SK-N-SH (cell line): ENCODE results near the gene ERC2.

ENCODE experiments used
- CHD2 ChIP-seq: fragments of 150-350 bp; IDR thresholded peaks from 2 replicates; pipeline ENCODE4 v1.6.1; 2018; ENCODE audit warnings: low read length; ENCODE audit not compliant: partially characterized antibody
- EP300 ChIP-seq, 2 experiments: IDR thresholded peaks; 2 replicates each; pipeline versions ENCODE4 v1.4.0 to v1.6.1; 2012; ENCODE audit warnings: borderline replicate concordance in 1 of 2, low read depth in 1 of 2, low read length in 1 of 2
- EZH2phosphoT487 ChIP-seq: fragments of 200-600 bp; sonication (generic); IDR thresholded peaks from 2 replicates; pipeline ENCODE4 v1.6.1; 2017; ENCODE audit warnings: low read depth, mixed run types, mild to moderate bottlenecking, antibody characterized with exemption, moderate library complexity, borderline replicate concordance
- FOXJ3 ChIP-seq: sonication (generic); formaldehyde crosslinking; IDR thresholded peaks from 2 replicates; pipeline ENCODE4 v1.5.1; 2020; ENCODE audit warnings: mild to moderate bottlenecking, missing genetic modification reagents
- GABPA ChIP-seq: IDR thresholded peaks from 2 replicates; pipeline ENCODE4 v1.4.0; 2012; ENCODE audit warnings: low read depth, mild to moderate bottlenecking
- JUND ChIP-seq: IDR thresholded peaks from 2 replicates; pipeline ENCODE4 v1.4.0; 2012
- MEF2A ChIP-seq: IDR thresholded peaks from 2 replicates; pipeline ENCODE4 v1.4.0; 2012; ENCODE audit warnings: low read depth, borderline replicate concordance
- POLR2AphosphoS5 ChIP-seq: IDR thresholded peaks from 2 replicates; pipeline ENCODE4 v1.6.1; 2012; ENCODE audit warnings: low read depth, low read length
- RCOR1 ChIP-seq: fragments of 150-350 bp; IDR thresholded peaks from 2 replicates; pipeline ENCODE4 v1.6.1; 2017; ENCODE audit warnings: antibody characterized with exemption, low read length
- RFX5 ChIP-seq: IDR thresholded peaks from 2 replicates; pipeline ENCODE4 v1.6.1; 2012; ENCODE audit warnings: mild to moderate bottlenecking, improper control_type of control experiment, low read length
- TAF1 ChIP-seq: IDR thresholded peaks from 2 replicates; pipeline ENCODE4 v1.6.1; 2012; ENCODE audit warnings: low read depth, mild to moderate bottlenecking, low read length, moderate library complexity, borderline replicate concordance
- TF ChIP-seq, protein P1 (sequence below): fragments of 200-600 bp; sonication (generic); IDR thresholded peaks from 2 replicates; pipeline ENCODE4 v1.6.1; 2017; ENCODE audit warnings: antibody characterized with exemption, mild to moderate bottlenecking, moderate library complexity
- TF ChIP-seq, protein P2 (sequence below): IDR thresholded peaks from 2 replicates; pipeline ENCODE4 v1.6.1; 2012; ENCODE audit warnings: mild to moderate bottlenecking, low read depth, low read length, moderate library complexity

DNA sequence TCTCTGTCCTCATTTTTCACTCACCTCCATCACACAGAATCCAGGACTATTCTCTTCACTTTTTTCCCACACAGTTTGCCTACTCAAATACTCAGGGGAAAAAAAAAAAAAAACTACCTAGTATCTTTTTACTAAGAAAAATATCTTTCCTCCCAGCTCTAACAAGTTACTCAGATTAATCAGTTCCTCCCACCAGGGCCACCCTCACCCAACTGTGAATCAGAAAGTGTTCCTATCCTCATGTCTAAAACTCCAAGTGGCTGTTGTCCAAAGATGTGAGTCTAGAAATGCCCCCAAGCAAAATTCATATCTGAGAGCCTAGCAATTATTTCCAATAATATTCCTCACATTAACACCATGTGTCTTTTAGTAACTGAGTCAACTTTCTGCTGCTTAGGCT is 268.0 kb downstream of the ERC2 start:
- TF ChIP-seq, protein P1, sequence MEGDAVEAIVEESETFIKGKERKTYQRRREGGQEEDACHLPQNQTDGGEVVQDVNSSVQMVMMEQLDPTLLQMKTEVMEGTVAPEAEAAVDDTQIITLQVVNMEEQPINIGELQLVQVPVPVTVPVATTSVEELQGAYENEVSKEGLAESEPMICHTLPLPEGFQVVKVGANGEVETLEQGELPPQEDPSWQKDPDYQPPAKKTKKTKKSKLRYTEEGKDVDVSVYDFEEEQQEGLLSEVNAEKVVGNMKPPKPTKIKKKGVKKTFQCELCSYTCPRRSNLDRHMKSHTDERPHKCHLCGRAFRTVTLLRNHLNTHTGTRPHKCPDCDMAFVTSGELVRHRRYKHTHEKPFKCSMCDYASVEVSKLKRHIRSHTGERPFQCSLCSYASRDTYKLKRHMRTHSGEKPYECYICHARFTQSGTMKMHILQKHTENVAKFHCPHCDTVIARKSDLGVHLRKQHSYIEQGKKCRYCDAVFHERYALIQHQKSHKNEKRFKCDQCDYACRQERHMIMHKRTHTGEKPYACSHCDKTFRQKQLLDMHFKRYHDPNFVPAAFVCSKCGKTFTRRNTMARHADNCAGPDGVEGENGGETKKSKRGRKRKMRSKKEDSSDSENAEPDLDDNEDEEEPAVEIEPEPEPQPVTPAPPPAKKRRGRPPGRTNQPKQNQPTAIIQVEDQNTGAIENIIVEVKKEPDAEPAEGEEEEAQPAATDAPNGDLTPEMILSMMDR = no peak
- TF ChIP-seq FOXJ3 (CRISPR knock-in tag) (no peak), POLR2AphosphoS5 (no peak), MEF2A (no peak), EP300 (IDR thresholded peaks at IDR 0.05; ENCODE audit: borderline replicate concordance in 1 of 2, low read depth in 1 of 2, low read length in 1 of 2) (no peak), RFX5 (no peak), TAF1 (no peak), RCOR1 (no peak), GABPA (no peak), JUND (no peak), EZH2phosphoT487 (no peak), CHD2 (no peak)
- TF ChIP-seq, protein P2, sequence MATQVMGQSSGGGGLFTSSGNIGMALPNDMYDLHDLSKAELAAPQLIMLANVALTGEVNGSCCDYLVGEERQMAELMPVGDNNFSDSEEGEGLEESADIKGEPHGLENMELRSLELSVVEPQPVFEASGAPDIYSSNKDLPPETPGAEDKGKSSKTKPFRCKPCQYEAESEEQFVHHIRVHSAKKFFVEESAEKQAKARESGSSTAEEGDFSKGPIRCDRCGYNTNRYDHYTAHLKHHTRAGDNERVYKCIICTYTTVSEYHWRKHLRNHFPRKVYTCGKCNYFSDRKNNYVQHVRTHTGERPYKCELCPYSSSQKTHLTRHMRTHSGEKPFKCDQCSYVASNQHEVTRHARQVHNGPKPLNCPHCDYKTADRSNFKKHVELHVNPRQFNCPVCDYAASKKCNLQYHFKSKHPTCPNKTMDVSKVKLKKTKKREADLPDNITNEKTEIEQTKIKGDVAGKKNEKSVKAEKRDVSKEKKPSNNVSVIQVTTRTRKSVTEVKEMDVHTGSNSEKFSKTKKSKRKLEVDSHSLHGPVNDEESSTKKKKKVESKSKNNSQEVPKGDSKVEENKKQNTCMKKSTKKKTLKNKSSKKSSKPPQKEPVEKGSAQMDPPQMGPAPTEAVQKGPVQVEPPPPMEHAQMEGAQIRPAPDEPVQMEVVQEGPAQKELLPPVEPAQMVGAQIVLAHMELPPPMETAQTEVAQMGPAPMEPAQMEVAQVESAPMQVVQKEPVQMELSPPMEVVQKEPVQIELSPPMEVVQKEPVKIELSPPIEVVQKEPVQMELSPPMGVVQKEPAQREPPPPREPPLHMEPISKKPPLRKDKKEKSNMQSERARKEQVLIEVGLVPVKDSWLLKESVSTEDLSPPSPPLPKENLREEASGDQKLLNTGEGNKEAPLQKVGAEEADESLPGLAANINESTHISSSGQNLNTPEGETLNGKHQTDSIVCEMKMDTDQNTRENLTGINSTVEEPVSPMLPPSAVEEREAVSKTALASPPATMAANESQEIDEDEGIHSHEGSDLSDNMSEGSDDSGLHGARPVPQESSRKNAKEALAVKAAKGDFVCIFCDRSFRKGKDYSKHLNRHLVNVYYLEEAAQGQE = no peak
